Measurements from ENCODE around the gene CGNL1.

The CGNL1 gene

DNA sequence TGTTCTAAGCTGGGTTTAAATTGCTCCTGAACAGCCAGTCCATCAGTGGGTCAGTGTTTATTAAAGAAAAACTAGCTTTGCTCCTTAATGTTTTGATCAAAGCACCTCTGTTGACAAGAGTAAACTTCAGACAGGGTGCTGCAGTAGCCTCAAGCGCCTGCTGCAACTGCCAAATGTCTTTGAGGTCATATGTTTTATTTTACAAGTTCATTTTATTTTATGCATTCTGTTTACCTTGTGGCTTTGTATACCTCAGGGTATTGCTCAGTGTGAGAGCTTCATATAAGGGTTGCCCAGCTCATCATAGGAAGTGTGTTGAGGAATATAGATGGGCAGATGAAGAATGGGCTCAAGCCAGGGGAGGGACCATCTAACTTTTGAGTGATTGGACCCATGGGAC lies 223.9 kb downstream of the CGNL1 start:
- no peak for DNase-seq (ENCODE audit: low read depth)
